Astrocyte (in vitro differentiated cells and primary cell): ENCODE results near the gene FUT7. TPM values are rescaled to one million over a fixed set of nuclear protein-coding genes. Genes with fewer than 3 reads are reported as not detected.

Experiments
- DNase-seq: peaks from one replicate; pipeline ENCODE4 v3.0.0-alpha.2; 2010; ENCODE audit warnings: low read depth
- FAIRE-seq: peaks from 2 replicates; lab custom pipeline; 2011; peaks lifted over from hg19 to GRCh38; lab: Jason Lieb, UNC
- H2AFZ ChIP-seq: 2 replicates; pipeline ENCODE4 v1.6.0; 2012; ENCODE audit warnings: low read depth, low read length, inconsistent platforms
- H3K27ac ChIP-seq: 2 replicates; pipeline ENCODE4 v1.5.1; 2011; ENCODE audit warnings: low read depth, low read length, inconsistent platforms
- H3K27me3 ChIP-seq: 2 replicates; pipeline ENCODE4 v1.6.0; 2011; ENCODE audit warnings: low read length, inconsistent platforms; ENCODE audit not compliant: insufficient read depth
- H3K36me3 ChIP-seq: 2 replicates; pipeline ENCODE4 v1.5.1; 2011; ENCODE audit warnings: low read length, inconsistent platforms; ENCODE audit not compliant: insufficient read depth
- H3K4me1 ChIP-seq: 2 replicates; pipeline ENCODE4 v1.5.1; 2011; ENCODE audit warnings: low read length, inconsistent platforms; ENCODE audit not compliant: insufficient read depth
- H3K4me2 ChIP-seq: 2 replicates; pipeline ENCODE4 v1.6.0; 2012; ENCODE audit warnings: low read length, inconsistent platforms
- H3K4me3 ChIP-seq: 2 replicates; pipeline ENCODE4 v1.5.1; 2011; ENCODE audit warnings: low read depth, mild to moderate bottlenecking, low read length, inconsistent platforms; ENCODE audit not compliant: insufficient read depth
- H3K79me2 ChIP-seq: 2 replicates; pipeline ENCODE4 v1.6.0; 2012; ENCODE audit warnings: mild to moderate bottlenecking, low read length, inconsistent platforms; ENCODE audit not compliant: insufficient read depth
- H3K9ac ChIP-seq: 2 replicates; pipeline ENCODE4 v1.6.0; 2012; ENCODE audit warnings: mild to moderate bottlenecking, low read length, inconsistent platforms
- H3K9me3 ChIP-seq: 2 replicates; pipeline ENCODE4 v1.5.1; 2012; ENCODE audit warnings: low read depth, mild to moderate bottlenecking, low read length, inconsistent platforms; ENCODE audit not compliant: insufficient read depth
- H4K20me1 ChIP-seq: 2 replicates; pipeline ENCODE4 v1.6.0; 2012; ENCODE audit warnings: low read length, inconsistent platforms; ENCODE audit not compliant: insufficient read depth
- H3K27ac Mint-ChIP-seq: one replicate; pipeline ENCODE4 v1.8.0; 2021; ENCODE audit warnings: mild to moderate bottlenecking, mixed read lengths; ENCODE audit not compliant: unreplicated experiment
- H3K27me3 Mint-ChIP-seq: one replicate; pipeline ENCODE4 v1.8.0; 2021; ENCODE audit warnings: low read depth, mixed read lengths; ENCODE audit not compliant: unreplicated experiment
- H3K36me3 Mint-ChIP-seq: one replicate; pipeline ENCODE4 v1.8.0; 2021; ENCODE audit warnings: low read depth, mixed read lengths; ENCODE audit not compliant: unreplicated experiment
- H3K4me1 Mint-ChIP-seq: one replicate; pipeline ENCODE4 v1.8.0; 2021; ENCODE audit warnings: low read depth, mixed read lengths; ENCODE audit not compliant: unreplicated experiment
- H3K4me3 Mint-ChIP-seq: one replicate; pipeline ENCODE4 v1.8.0; 2021; ENCODE audit warnings: mild to moderate bottlenecking, moderate library complexity, mixed read lengths; ENCODE audit not compliant: unreplicated experiment
- H3K9me3 Mint-ChIP-seq: one replicate; pipeline ENCODE4 v1.8.0; 2021; ENCODE audit warnings: mild to moderate bottlenecking, mixed read lengths; ENCODE audit not compliant: unreplicated experiment
- CTCF ChIP-seq: IDR thresholded peaks from 2 replicates; pipeline ENCODE4 v1.5.1; 2011; ENCODE audit warnings: low read depth, mild to moderate bottlenecking, inconsistent platforms, low read length, moderate library complexity; ENCODE audit not compliant: insufficient read depth
- EZH2 ChIP-seq: IDR thresholded peaks from 2 replicates; pipeline ENCODE4 v1.6.1; 2012; ENCODE audit warnings: mild to moderate bottlenecking, low read length, inconsistent platforms; ENCODE audit not compliant: insufficient read depth
- total RNA-seq: library from RNA; stranded (reverse); gene quantifications from 2 replicates; pipeline ENCODE4 v1.2.1, GENCODE V29; 2021

FUT7 gene
- total RNA-seq, 1 donor from 2014 or later: not detected

DNA sequence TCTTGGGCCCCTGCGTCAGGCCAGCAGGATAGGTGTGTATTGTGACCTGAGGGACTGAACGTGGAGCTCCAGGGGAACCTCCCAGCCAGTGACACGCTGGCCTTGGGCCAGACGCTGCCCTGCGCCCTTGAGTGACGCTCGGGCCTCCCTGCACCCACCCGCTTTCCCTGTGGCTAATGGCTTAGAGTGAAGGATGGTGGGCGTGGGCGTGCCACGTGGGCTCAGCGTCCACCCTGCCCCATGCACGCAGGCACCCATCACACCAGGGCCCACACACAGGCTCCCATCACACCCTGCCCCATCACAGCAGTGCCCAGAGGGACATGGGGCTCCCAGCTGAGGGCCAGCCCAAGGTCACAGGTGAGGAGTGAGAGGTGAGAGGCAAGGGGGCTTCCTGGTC, 5.1 kb upstream of the FUT7 start:
- Histone ChIP-seq H3K4me2 (no peak overlapping the region), H3K27me3 (no peaks in the 10 kb centered on the region), H3K9ac (no peak overlapping the region), H3K9me3 (no peaks in the 10 kb centered on the region), H3K27ac (no peak overlapping the region), H3K4me3 (no peak overlapping the region), H4K20me1 (peaks cover 5% of the 10 kb centered on the region), H3K79me2 (no peaks in the 10 kb centered on the region), H3K4me1 (no peaks in the 10 kb centered on the region), H3K36me3 (no peaks in the 10 kb centered on the region), H2AFZ (no peak overlapping the region)
- FAIRE-seq: no peak
- DNase-seq: no peak
- H3K4me3 Mint-ChIP-seq: no peak overlapping the region
- no peak overlapping the region for H3K27ac Mint-ChIP-seq
- peaks cover 3% of the 10 kb centered on the region for H3K27me3 Mint-ChIP-seq
- no peaks in the 10 kb centered on the region for H3K9me3 Mint-ChIP-seq
- no peaks in the 10 kb centered on the region for H3K4me1 Mint-ChIP-seq
- peaks cover 6% of the 10 kb centered on the region for H3K36me3 Mint-ChIP-seq
- TF ChIP-seq CTCF: no peak

- no peaks in the 10 kb centered on the region for H3K9me3 Mint-ChIP-seq
- no peak overlapping the region for H3K27ac Mint-ChIP-seq
- no peaks in the 10 kb centered on the region for H3K79me2 ChIP-seq
- peaks cover 6% of the 10 kb centered on the region for H3K36me3 Mint-ChIP-seq
- no peaks in the 10 kb centered on the region for H3K4me1 Mint-ChIP-seq
- no peak overlapping the region for H3K27ac ChIP-seq
- no peaks in the 10 kb centered on the region for H3K4me1 ChIP-seq
- no peak overlapping the region for H2AFZ ChIP-seq
- no peaks in the 10 kb centered on the region for H3K27me3 ChIP-seq
- H4K20me1 ChIP-seq: no peaks in the 10 kb centered on the region
- no peaks in the 10 kb centered on the region for H3K9me3 ChIP-seq
- H3K4me3 ChIP-seq: no peak overlapping the region
- H3K36me3 ChIP-seq: no peaks in the 10 kb centered on the region
- no peak overlapping the region for H3K9ac ChIP-seq
- no peak for DNase-seq
- H3K27me3 Mint-ChIP-seq: peaks cover 3% of the 10 kb centered on the region
- no peak for TF ChIP-seq EZH2
- no peak for TF ChIP-seq CTCF
- H3K4me2 ChIP-seq: no peak overlapping the region
- no peak for FAIRE-seq
- no peak overlapping the region for H3K4me3 Mint-ChIP-seq
These were observed 4.0 kb upstream of the FUT7 start for GRCh38 chr9:137035937-137036336.

DNA sequence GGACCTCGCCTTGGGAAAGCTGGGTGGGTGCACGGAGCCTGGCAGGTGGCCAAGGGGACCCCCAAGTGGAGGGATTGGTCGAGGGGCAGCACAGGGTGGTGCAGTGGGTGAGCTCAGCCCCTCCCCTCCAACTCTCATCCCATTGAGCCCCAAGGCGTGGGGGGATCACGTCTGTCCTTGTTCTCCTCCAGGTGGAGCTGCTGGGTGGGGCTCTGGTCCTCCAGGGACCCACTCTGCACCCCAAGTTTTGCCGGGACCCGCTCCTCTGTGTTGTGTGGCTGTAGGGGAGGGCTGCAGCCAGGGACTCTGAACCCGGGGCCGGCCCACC, 3.6 kb upstream of the FUT7 start:
- Mint-ChIP-seq H3K27me3 (peaks cover 3% of the 10 kb centered on the region), H3K36me3 (peaks cover 6% of the 10 kb centered on the region), H3K4me3 (no peak overlapping the region), H3K4me1 (no peaks in the 10 kb centered on the region), H3K27ac (no peak overlapping the region), H3K9me3 (no peaks in the 10 kb centered on the region)
- Histone ChIP-seq H3K36me3 (no peaks in the 10 kb centered on the region), H3K27me3 (no peaks in the 10 kb centered on the region), H3K4me3 (no peak overlapping the region), H2AFZ (no peak overlapping the region), H3K27ac (no peak overlapping the region), H3K4me2 (no peak overlapping the region), H3K9me3 (no peaks in the 10 kb centered on the region), H4K20me1 (no peaks in the 10 kb centered on the region), H3K9ac (no peak overlapping the region), H3K4me1 (no peaks in the 10 kb centered on the region), H3K79me2 (no peaks in the 10 kb centered on the region)
- TF ChIP-seq CTCF: no peak
- TF ChIP-seq EZH2: no peak
- DNase-seq (no peak), FAIRE-seq (no peak)
